ENCODE results near the gene FOLR2. TPM values are rescaled to one million over a fixed set of nuclear protein-coding genes. Genes with fewer than 3 reads are reported as not detected.

FOLR2 gene
- total RNA-seq, 1 donor from 2014 or later = 22.8 TPM

- H3K27me3 ChIP-seq = peaks cover 48% of the 10 kb centered on the region
- intact Hi-C loops (cut with DNase I) = no loop called here
These were observed 23.4 kb downstream of the FOLR2 start for GRCh38 chr11:72239849-72240460.

GRCh38 chr11:72240461-72241290 lies 24.1 kb downstream of the FOLR2 start:
- intact Hi-C loops (cut with DNase I) = no loop called here
- Histone ChIP-seq H3K36me3 (peaks cover 19% of the 10 kb centered on the region), H3K27ac (no peak overlapping the region), H3K9me3 (no peaks in the 10 kb centered on the region), H3K27me3 (peaks cover 55% of the 10 kb centered on the region), H3K4me3 (peak overlapping the region; percentile 42), H3K4me1 (peaks cover 27% of the 10 kb centered on the region)
- TF ChIP-seq CTCF (IDR thresholded peaks at IDR 0.05) = no peak
- DNase-seq (peak; percentile 62), ATAC-seq (no peak)

More at GRCh38 chr11:72239849-72240460, 23.4 kb downstream of the FOLR2 start:
- Histone ChIP-seq H3K4me3 (peak overlapping the region; percentile 42), H3K9me3 (no peaks in the 10 kb centered on the region), H3K4me1 (peaks cover 27% of the 10 kb centered on the region), H3K36me3 (peaks cover 26% of the 10 kb centered on the region), H3K27ac (no peak overlapping the region)
- DNase-seq = peak; percentile 84
- TF ChIP-seq CTCF (IDR thresholded peaks at IDR 0.05) = no peak
- ATAC-seq = peak; percentile 64

- ATAC-seq (no peak), DNase-seq (peak; percentile 48)
- Histone ChIP-seq H3K27ac (no peak overlapping the region), H3K4me1 (peaks cover 27% of the 10 kb centered on the region), H3K9me3 (no peaks in the 10 kb centered on the region), H3K27me3 (peaks cover 62% of the 10 kb centered on the region), H3K36me3 (peaks cover 14% of the 10 kb centered on the region), H3K4me3 (no peak overlapping the region)
- intact Hi-C loops (cut with DNase I) = no loop called here
- no peak for TF ChIP-seq CTCF (IDR thresholded peaks at IDR 0.05)
These were observed 24.7 kb downstream of the FOLR2 start for GRCh38 chr11:72241291-72241781.

- H3K4me1 ChIP-seq = peaks cover 27% of the 10 kb centered on the region
- no peaks in the 10 kb centered on the region for H3K9me3 ChIP-seq
- intact Hi-C loops (cut with DNase I) = no loop called here
- no peak overlapping the region for H3K4me3 ChIP-seq
- no peak for TF ChIP-seq CTCF (IDR thresholded peaks at IDR 0.05)
- no peak overlapping the region for H3K27ac ChIP-seq
- no peak for ATAC-seq
- peaks cover 9% of the 10 kb centered on the region for H3K36me3 ChIP-seq
- DNase-seq = no peak
- peaks cover 70% of the 10 kb centered on the region for H3K27me3 ChIP-seq
These were observed 25.5 kb downstream of the FOLR2 start for GRCh38 chr11:72242141-72242540.

- DNase-seq = peak; percentile 56
- peaks cover 81% of the 10 kb centered on the region for H3K27me3 ChIP-seq
- ATAC-seq = no peak
- H3K4me1 ChIP-seq = peaks cover 21% of the 10 kb centered on the region
- no peak overlapping the region for H3K4me3 ChIP-seq
- H3K27ac ChIP-seq = no peak overlapping the region
- intact Hi-C loops (cut with DNase I) = no loop called here
- no peak for TF ChIP-seq CTCF (IDR thresholded peaks at IDR 0.05)
- no peaks in the 10 kb centered on the region for H3K36me3 ChIP-seq
- H3K9me3 ChIP-seq = no peaks in the 10 kb centered on the region
These were observed 26.8 kb downstream of the FOLR2 start for GRCh38 chr11:72243173-72244059.

Measured in upper lobe of right lung (tissue), 1 donor.